T-helper 1 cell treated with Interleukin-12 subunit alpha and Interleukin-12 subunit beta and Interleukin-4 antibody, amounts not matched to agents 30 μg/mL and 1 μg/mL, for 36 hours (primary cell): ENCODE results near the gene METTL25B.
A peak's percentile ranks its signal among the peaks of the same experiment; 100 is the strongest.

ENCODE experiments used
- H3K27ac Mint-ChIP-seq: one replicate; pipeline ENCODE4 v1.8.0; 2021; ENCODE audit warnings: mild to moderate bottlenecking, mixed read lengths
- H3K27me3 Mint-ChIP-seq: one replicate; pipeline ENCODE4 v1.8.0; 2021; ENCODE audit warnings: low read depth, mixed read lengths
- H3K36me3 Mint-ChIP-seq: one replicate; pipeline ENCODE4 v1.8.0; 2021; ENCODE audit warnings: low read depth, mixed read lengths
- H3K4me1 Mint-ChIP-seq: one replicate; pipeline ENCODE4 v1.8.0; 2021; ENCODE audit warnings: low read depth, mixed read lengths
- H3K4me3 Mint-ChIP-seq: one replicate; pipeline ENCODE4 v1.8.0; 2021; ENCODE audit warnings: mild to moderate bottlenecking, moderate library complexity, mixed read lengths
- H3K9me3 Mint-ChIP-seq: one replicate; pipeline ENCODE4 v1.8.0; 2021; ENCODE audit warnings: mixed read lengths

The METTL25B gene

DNA sequence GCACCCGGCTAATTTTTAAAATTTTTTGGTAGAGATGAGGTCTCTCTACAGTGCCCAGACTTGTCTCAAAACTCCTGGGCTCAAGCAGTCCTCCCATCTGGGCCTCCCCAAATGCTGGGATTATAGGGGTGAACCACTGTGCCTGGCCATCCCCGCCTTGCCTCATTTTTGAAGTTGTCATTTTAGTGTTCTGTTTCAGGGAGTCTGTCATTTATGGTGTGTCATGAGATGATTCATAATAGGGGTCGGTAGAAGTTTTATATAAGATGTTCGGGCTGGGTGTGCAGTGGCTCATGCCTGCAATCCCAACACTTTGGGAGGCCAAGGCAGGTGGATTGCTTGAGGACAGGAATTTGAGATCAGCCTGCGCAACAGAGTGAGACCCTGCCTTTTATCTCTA is 47.5 kb downstream of the METTL25B start:
- H3K27ac Mint-ChIP-seq = no peak overlapping the region
- H3K4me3 Mint-ChIP-seq = no peak overlapping the region
- H3K27me3 Mint-ChIP-seq = no peaks in the 10 kb centered on the region
- peaks cover 16% of the 10 kb centered on the region for H3K36me3 Mint-ChIP-seq
- H3K4me1 Mint-ChIP-seq = peaks cover 35% of the 10 kb centered on the region
- no peaks in the 10 kb centered on the region for H3K9me3 Mint-ChIP-seq

- Mint-ChIP-seq H3K4me1 (peaks cover 40% of the 10 kb centered on the region), H3K27ac (no peak overlapping the region), H3K4me3 (no peak overlapping the region), H3K36me3 (peaks cover 20% of the 10 kb centered on the region), H3K27me3 (no peaks in the 10 kb centered on the region), H3K9me3 (no peaks in the 10 kb centered on the region)
Observed at GRCh38 chr1:156776942-156777341, 48.7 kb downstream of the METTL25B start.

DNA sequence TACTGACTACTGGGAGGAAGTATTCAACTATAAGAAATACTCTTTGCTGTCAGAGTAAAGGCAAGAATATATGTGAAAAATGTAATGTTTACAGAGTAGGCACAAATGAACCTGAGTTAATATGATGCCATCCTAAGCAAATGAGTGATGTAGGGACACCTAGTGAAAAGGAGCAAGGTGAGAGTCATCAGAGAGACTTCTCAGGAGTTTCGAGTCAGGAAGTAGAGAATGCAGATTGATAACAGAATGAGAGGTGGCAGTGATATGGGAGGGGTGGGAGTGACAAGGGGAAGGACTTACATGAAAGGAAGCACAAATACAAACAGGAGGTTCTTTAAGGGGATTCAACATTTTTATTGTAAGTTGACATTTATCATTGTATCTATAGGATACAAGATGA is 49.3 kb downstream of the METTL25B start:
- H3K36me3 Mint-ChIP-seq = peaks cover 25% of the 10 kb centered on the region
- H3K4me3 Mint-ChIP-seq = no peak overlapping the region
- no peaks in the 10 kb centered on the region for H3K27me3 Mint-ChIP-seq
- no peaks in the 10 kb centered on the region for H3K9me3 Mint-ChIP-seq
- H3K27ac Mint-ChIP-seq = peak overlapping the region; percentile 10
- H3K4me1 Mint-ChIP-seq = peaks cover 45% of the 10 kb centered on the region

GRCh38 chr1:156781585-156782186 is 53.4 kb downstream of the METTL25B start:
- Mint-ChIP-seq H3K9me3 (no peaks in the 10 kb centered on the region), H3K4me3 (no peak overlapping the region), H3K4me1 (peaks cover 29% of the 10 kb centered on the region), H3K36me3 (peaks cover 28% of the 10 kb centered on the region), H3K27ac (peak overlapping the region; percentile 17), H3K27me3 (no peaks in the 10 kb centered on the region)

DNA sequence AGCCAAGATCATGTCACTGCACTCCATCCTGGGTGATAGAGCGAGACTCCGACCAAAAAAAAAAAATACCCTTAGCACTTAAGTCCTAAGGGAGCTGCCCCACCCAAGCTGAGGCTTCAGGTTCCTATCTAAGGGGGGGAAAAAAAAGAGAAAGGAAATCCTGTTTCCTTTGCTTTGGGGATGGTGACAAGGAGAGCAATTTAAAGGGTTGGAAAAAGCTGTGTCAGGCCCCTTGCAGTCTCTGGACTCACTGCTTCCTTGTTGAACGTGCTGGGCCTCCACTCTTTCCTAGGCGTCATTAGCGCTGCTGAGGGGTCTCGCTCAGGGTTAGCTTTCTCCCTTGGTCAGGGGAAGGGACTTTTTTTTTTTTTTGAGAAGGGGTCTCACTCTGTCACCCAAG is 57.2 kb downstream of the METTL25B start:
- H3K4me3 Mint-ChIP-seq = no peak overlapping the region
- peaks cover 18% of the 10 kb centered on the region for H3K4me1 Mint-ChIP-seq
- no peaks in the 10 kb centered on the region for H3K27me3 Mint-ChIP-seq
- no peak overlapping the region for H3K27ac Mint-ChIP-seq
- peaks cover 37% of the 10 kb centered on the region for H3K36me3 Mint-ChIP-seq
- H3K9me3 Mint-ChIP-seq = no peaks in the 10 kb centered on the region
